Epithelial cell of umbilical artery (primary cell): Measurements from ENCODE around the gene POLH. TPM values are rescaled to one million over a fixed set of nuclear protein-coding genes. Genes with fewer than 3 reads are reported as not detected.

ENCODE experiments used
- total RNA-seq: library from RNA; depleted of rRNA; stranded (reverse); fragments of >200 nt; gene quantifications from 2 replicates; pipeline ENCODE4 v1.2.3, GENCODE V29; 2014

Gene POLH
- total RNA-seq, result 20.8 and 22.5 TPM in 2 replicates

GRCh38 chr6:43575772-43576551 lies at the start of gene POLH, which contains the start of gene XPO5:
TSS of gene POLH (plus strand) at chr6:43576185. CDS start at chr6:43582320, 6,135 bp downstream.
TSS of gene XPO5 (minus strand) at chr6:43576038. CDS start at chr6:43575864, 174 bp downstream.

DNA sequence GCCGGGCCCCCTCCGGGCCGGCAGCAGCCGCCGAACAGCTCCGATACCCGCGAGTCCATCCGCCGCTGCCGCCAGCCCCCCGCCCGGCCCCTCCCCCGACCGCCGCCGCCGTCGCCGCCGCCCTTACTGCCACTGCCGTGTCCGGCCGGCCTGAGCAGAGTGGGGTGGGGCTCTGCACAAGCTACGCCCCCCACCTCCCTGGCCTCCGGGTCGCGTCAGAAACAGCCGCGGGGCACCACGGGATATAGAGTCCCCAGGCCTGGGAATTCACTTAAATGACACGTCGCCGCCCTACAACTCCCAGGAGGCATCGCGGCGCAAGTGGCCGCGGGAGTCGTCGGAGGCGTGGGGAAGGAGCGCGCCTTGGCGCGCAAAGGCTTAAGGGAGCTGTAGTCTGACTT lies 53.1 kb downstream of the POLH start, which contains the start of gene GTPBP2:
TSS of gene GTPBP2 (minus strand) at position 161 of the 401 bp plus-strand sequence. CDS start at position 59, 102 bp downstream.

GRCh38 chr6:43635387-43636307 lies 59.7 kb downstream of the POLH start, which contains the start of gene MAD2L1BP:
TSS of gene MAD2L1BP (plus strand) at chr6:43635840. CDS start at chr6:43635876, 36 bp downstream.

DNA sequence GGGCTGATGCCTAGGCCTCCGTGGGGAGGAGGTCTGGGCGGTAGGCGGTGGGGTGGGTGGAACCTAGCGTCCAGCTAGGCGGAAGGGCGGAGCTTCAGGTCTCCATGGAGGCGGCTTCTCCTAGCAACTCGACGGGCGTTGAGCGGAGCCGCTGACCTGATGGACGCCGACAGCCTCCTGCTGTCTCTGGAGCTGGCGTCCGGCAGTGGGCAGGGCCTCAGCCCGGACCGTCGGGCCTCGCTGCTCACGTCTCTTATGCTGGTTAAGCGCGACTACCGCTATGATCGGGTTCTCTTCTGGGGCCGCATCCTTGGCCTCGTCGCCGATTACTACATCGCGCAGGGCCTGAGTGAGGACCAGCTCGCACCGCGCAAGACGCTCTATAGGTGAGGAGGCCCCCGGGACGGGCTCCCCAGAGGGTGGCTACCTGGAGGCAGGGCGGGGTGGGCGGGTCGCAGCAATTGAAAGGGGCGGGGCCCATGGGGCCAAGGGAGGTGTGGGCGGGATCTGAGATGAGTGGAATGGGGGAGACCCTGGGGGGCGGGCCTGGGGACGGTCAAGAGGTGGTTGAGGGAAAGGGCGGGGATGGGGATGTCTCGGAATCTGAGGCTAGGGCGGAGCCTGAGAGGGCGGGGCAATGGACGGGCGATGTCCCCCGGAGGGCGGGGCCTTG lies 69.1 kb downstream of the POLH start, which contains the start of gene RSPH9:
TSS of gene RSPH9 (plus strand) at position 97 of the 673 bp plus-strand sequence. CDS start at position 160, 63 bp downstream.

Other genes with a start within 250 kb of the POLH start
- gene ZNF318, start 206.5 kb upstream of the POLH start, total RNA-seq, result 3.9 and 4.3 TPM in 2 replicates
- gene ABCC10, start 148.6 kb upstream of the POLH start, total RNA-seq, result 12.6 and 14.3 TPM in 2 replicates
- 0.46 and 0.65 TPM in 2 replicates for gene DLK2, start 120.6 kb upstream of the POLH start, total RNA-seq
- 7.8 and 10.2 TPM in 2 replicates for gene TJAP1, start 98.6 kb upstream of the POLH start, total RNA-seq
- gene LRRC73, start 65.8 kb upstream of the POLH start, total RNA-seq, result 0.15 and 0.32 TPM in 2 replicates
- 94.5 and 122 TPM in 2 replicates for gene YIPF3, start 59.3 kb upstream of the POLH start, total RNA-seq
- gene POLR1C, start 59.1 kb upstream of the POLH start, total RNA-seq, result 51.5 and 51.6 TPM in 2 replicates
- 25.3 and 28.7 TPM in 2 replicates for gene XPO5, start 147 bp upstream of the POLH start, total RNA-seq
- 28.6 and 47.4 TPM in 2 replicates for gene GTPBP2, start 53.1 kb downstream of the POLH start, total RNA-seq
- gene MAD2L1BP, start 59.7 kb downstream of the POLH start, total RNA-seq, result 29.9 and 64.0 TPM in 2 replicates
- gene RSPH9, start 68.9 kb downstream of the POLH start, total RNA-seq, result 0.15 and 0.32 TPM in 2 replicates
- gene MRPS18A, start 111.6 kb downstream of the POLH start, total RNA-seq, result 54.9 and 66.3 TPM in 2 replicates
- gene VEGFA, start 194.0 kb downstream of the POLH start, total RNA-seq, result 18.2 and 31.9 TPM in 2 replicates